AG09319 (cell line): ENCODE data around the gene GPR35.

ENCODE experiments used
- DNase-seq: peaks from one replicate; pipeline ENCODE4 v3.0.0-alpha.2; 2010; ENCODE audit warnings: low read depth; ENCODE audit errors: extremely low read depth
- TF ChIP-seq, protein P1 (sequence below): IDR thresholded peaks from 2 replicates; pipeline ENCODE4 v1.5.1; 2011; ENCODE audit warnings: low read depth, mild to moderate bottlenecking, inconsistent platforms, low read length, moderate library complexity

GPR35 gene

GRCh38 chr2:240646900-240647502 lies 21.7 kb downstream of the GPR35 start:
- TF ChIP-seq, protein P1, sequence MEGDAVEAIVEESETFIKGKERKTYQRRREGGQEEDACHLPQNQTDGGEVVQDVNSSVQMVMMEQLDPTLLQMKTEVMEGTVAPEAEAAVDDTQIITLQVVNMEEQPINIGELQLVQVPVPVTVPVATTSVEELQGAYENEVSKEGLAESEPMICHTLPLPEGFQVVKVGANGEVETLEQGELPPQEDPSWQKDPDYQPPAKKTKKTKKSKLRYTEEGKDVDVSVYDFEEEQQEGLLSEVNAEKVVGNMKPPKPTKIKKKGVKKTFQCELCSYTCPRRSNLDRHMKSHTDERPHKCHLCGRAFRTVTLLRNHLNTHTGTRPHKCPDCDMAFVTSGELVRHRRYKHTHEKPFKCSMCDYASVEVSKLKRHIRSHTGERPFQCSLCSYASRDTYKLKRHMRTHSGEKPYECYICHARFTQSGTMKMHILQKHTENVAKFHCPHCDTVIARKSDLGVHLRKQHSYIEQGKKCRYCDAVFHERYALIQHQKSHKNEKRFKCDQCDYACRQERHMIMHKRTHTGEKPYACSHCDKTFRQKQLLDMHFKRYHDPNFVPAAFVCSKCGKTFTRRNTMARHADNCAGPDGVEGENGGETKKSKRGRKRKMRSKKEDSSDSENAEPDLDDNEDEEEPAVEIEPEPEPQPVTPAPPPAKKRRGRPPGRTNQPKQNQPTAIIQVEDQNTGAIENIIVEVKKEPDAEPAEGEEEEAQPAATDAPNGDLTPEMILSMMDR, result no peak
- no peak for DNase-seq

DNA sequence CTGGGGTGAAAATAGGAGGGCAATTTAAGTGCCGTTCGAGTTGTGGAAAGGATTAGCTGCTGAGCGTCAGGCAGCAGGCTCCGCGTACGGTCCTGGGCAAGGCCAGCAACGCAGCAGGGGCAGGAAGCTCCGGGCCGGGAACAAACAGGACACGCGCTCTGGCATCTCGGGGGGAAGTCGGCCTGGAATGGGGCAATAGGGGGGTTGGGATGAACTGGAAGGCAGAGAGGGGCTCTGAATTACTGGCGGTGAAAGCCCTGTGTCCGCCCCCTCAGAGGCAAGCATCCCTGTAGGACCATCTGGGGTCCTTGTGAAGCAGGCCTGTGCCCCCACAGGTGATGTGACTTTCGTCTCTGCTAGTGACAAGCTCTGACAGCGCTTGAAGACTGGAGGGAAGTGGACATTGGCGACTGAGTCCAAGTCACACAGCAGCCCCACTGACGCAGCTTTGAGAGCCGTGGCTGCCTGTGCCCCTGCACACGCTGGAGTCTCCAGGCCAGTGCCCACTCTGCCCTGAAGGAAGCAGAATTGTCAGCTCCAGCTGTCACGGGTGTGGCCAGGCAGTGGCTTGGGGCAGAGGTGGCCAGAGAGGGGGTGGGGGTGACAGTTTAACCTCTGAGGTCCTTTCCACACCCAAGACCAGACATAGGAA lies 22.3 kb downstream of the GPR35 start:
- TF ChIP-seq, protein P1, result no peak
- no peak for DNase-seq

GRCh38 chr2:240648155-240648649 lies 22.9 kb downstream of the GPR35 start:
- TF ChIP-seq, protein P1, result no peak
- DNase-seq, result no peak

DNA sequence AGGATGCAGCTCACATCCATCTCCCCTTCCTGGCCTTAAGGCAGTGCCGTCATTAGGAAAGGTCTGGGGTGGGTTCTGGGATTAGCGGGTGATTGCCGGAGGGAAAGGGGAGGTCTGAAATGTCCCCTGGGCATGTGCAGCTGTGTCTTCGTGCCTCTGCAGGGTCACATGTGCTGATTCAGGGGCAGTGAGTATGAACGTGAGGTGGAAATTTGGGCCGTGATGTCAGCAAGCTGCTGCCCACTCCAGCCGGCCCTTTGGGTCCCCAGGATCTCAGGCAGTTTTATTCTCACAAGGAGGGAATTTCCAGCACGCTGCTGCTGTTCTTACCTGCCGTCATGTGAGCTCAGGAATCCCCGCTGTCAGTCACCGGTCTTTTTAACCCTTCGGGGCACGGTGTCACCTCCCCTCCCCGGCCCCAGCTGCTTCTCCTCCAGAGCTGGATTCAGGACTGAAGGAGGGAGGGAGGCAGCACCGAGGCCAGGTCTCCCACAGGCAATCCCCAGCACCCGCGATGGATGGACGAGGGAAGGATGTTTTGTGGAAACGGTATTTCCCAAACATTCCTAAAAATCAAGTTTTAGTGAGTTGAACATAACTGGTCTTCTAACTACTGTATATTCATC lies 23.5 kb downstream of the GPR35 start:
- TF ChIP-seq, protein P1, result no peak
- DNase-seq, result no peak

DNA sequence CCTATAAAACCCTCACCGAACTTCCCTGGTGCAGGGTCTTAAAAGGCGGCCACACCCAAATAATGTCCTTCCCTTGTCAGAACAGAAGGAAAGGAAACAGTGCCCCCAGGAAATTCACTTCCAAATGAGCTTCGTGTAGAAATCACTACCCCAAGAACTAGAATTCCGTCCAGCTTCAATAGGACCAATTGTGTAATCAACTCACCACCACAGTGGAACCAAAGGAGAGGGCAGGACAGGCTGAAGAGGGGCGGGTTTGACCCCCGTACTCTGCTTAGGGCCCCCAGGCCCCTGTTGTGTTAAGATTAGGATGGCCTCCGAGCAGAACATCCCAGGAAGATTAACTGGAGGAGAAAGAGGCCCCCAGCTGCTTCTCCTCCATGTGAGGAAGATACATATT lies 24.1 kb downstream of the GPR35 start:
- no peak for DNase-seq
- TF ChIP-seq, protein P1, result no peak

DNA sequence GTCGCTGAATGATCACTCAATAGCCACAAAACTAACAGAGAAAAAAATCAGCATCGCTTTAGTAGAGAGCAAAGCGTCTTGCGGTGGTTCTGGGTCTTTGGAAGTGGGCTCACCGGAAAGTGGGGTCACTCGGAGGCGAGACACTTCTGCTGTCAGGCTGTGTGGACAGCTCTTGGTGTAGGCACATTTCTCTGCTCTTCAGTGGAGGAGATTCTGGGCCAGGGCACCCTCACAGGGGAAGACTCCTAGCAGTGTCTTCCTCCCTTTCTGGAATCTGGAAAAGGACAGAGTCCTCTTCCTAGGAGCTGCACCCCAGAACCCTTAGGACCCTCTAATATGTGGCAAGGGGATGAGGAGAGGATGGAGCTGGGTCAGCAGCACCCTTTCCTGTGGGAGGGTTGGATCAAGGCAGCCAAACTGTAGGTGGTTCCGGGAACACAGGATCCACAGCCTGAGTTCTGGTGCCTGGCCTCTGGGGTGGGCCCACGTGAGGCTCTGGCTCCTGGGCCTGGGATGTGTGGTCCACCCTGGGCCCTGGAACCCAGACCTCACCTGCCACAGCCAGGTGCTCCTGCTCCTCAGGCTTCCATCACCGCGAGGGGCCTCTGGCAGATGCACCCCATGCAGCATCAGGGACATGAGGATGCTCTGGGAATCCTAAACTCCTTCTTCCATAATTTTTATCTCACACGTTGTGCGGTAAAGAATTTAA lies 25.1 kb downstream of the GPR35 start:
- TF ChIP-seq, protein P1, result no peak

More for the DNA sequence above, 25.1 kb downstream of the GPR35 start:
- DNase-seq, result no peak
